GM12891 (cell line): Measurements from ENCODE around the gene WHRN.

Source experiments
- PAX5 ChIP-seq: IDR thresholded peaks from 2 replicates; pipeline ENCODE4 v1.6.1; 2011; ENCODE audit warnings: low read length, moderate library complexity, mild to moderate bottlenecking; ENCODE audit not compliant: insufficient read depth, severe bottlenecking
- POLR2A ChIP-seq: IDR thresholded peaks from 2 replicates; pipeline ENCODE4 v1.6.1; 2011; ENCODE audit warnings: low read depth, low read length, control low read depth
- POLR2AphosphoS5 ChIP-seq: IDR thresholded peaks from 2 replicates; pipeline ENCODE4 v1.6.1; 2011; ENCODE audit warnings: low read depth, low read length, control low read depth

DNA sequence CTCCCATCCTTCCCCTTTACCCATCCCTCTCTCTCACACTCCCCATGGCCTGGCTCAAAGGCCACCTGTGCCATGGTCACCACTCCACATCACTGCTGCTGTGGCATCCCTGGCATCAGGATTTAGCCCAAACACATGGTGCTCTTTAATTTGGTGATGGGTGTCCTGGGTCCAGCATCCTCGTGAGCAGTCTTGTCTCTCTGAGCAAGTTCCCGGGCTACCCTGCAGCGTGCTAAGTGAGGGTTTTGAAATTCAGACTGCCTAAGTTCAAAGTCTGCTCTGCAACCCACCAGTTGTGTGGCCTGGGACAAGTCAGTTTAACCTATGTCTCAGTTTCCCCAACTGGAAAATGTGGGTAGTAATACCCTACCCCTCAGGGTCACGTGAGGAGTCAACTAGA is 39.9 kb downstream of the WHRN start:
- no peak for TF ChIP-seq POLR2AphosphoS5
- TF ChIP-seq POLR2A, result no peak
- TF ChIP-seq PAX5, result no peak
